Bone marrow (tissue), 2 donors: ENCODE measurements around the gene ANTKMT.
"Not testable (repeated sequence)": the region's sequence is repeated elsewhere in the genome, so short reads cannot be mapped to it uniquely, and the experiment has no call there.

Source experiments
- DNase-seq, 2 donors: peaks; one replicate each; lab custom pipeline; 2025; lab: John Stamatoyannopoulos, UW

Gene ANTKMT

GRCh38 chr16:728131-728889 is 7.4 kb downstream of the ANTKMT start:
- no peak for DNase-seq

GRCh38 chr16:728890-729744 is 8.2 kb downstream of the ANTKMT start:
- no peak for DNase-seq

- DNase-seq: no peak
Observed at GRCh38 chr16:729768-730665, 9.1 kb downstream of the ANTKMT start.

- no peak for DNase-seq
Observed at GRCh38 chr16:730666-731509, 9.9 kb downstream of the ANTKMT start.

- DNase-seq: no peak
Observed at GRCh38 chr16:732332-732731, 11.4 kb downstream of the ANTKMT start.

GRCh38 chr16:732936-733335 is 12.0 kb downstream of the ANTKMT start:
- no peak for DNase-seq

GRCh38 chr16:733382-734207 is 12.6 kb downstream of the ANTKMT start:
- DNase-seq: no peak

- DNase-seq: no peak
Observed at GRCh38 chr16:734208-734980, 13.4 kb downstream of the ANTKMT start.

GRCh38 chr16:734981-735881 is 14.3 kb downstream of the ANTKMT start:
- DNase-seq: no peak

- no peak for DNase-seq
Observed at GRCh38 chr16:735982-736453, 15.1 kb downstream of the ANTKMT start.

- no peak for DNase-seq
Observed at GRCh38 chr16:736936-737481, 16.1 kb downstream of the ANTKMT start.

- no peak for DNase-seq
Observed at GRCh38 chr16:739560-740458, 18.9 kb downstream of the ANTKMT start.

- DNase-seq: no peak
Observed at GRCh38 chr16:740459-740763, 19.5 kb downstream of the ANTKMT start.

GRCh38 chr16:740764-741505 is 20.0 kb downstream of the ANTKMT start, which contains the start of gene CIAO3:
Gene CIAO3, minus strand, starts transcription at chr16:740997. Its CDS starts 12 bp downstream, at chr16:740985.
- peak; percentile 52 to 85 for DNase-seq

GRCh38 chr16:741986-742629 is 21.2 kb downstream of the ANTKMT start:
- no peak for DNase-seq

- DNase-seq: not testable (repeated sequence)
Observed at GRCh38 chr16:742894-743293, 21.9 kb downstream of the ANTKMT start.
